ENCODE data around the gene BABAM1. TPM values are rescaled to one million over a fixed set of nuclear protein-coding genes. Genes with fewer than 3 reads are reported as not detected.

Gene BABAM1
- total and polyA plus RNA-seq, 2 of the 4 experiments (the other 2 are of a cell fraction) = 95.1 to 101 TPM

DNA sequence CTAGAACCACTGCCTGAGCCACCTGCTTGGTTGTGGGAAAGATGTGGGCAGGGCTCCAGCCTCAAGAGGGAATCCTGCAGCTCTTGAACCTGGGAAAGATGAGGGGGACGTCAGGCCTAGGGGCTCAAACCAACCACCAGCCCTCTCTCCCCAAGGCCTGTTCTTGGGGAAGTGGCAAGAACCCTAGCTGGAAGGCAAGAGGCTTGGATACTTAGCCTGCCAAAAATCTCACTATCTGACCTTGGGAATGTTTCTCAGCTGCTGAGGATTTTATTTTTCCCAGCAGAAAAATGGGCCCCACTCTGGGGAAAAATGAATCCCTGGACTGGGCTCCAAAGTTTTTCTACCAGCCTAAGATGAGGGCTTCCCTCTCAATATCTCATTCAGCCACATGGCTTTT, 7.3 kb upstream of the BABAM1 start:
- dilution Hi-C loops (cut with HindIII; ENCODE audit: low sequenced_read_pairs, unreplicated experiment) = no loop called here
- TF ChIP-seq RCOR1 (IDR thresholded peaks at IDR 0.05; ENCODE audit: insufficient replicate concordance, low read length) (no peak), MAFK (IDR thresholded peaks at IDR 0.05; ENCODE audit: low read depth, low read length) (no peak)

More for the DNA sequence above, 7.3 kb upstream of the BABAM1 start:
- Histone ChIP-seq H2AK5ac (ENCODE audit: low read depth, low read length) (no peak overlapping the region), H2BK20ac (ENCODE audit: low read depth, low read length) (no peak overlapping the region), H3K18ac (ENCODE audit: low read depth, low read length) (no peak overlapping the region), H3K4ac (ENCODE audit: low read depth, low read length) (no peak overlapping the region), H3K79me1 (ENCODE audit: low read depth in 1 of 2, low read length in 2 of 2) (no peaks in the 10 kb centered on the region; a peak in 1 of 4 replicates), H3K4me3 (ENCODE audit: insufficient read depth, low read depth, low read length) (no peak overlapping the region), H4K8ac (ENCODE audit: low read depth in 2 of 2, low read length in 2 of 2) (no peak overlapping the region), H3K9me1 (ENCODE audit: insufficient read depth, low read length) (peaks cover 4% of the 10 kb centered on the region), H3K27me3 (ENCODE audit: control insufficient read depth, insufficient read depth, low read length) (no peaks in the 10 kb centered on the region), H3K9me3 (ENCODE audit: control insufficient read depth, insufficient read depth, low read length) (peaks cover 10% of the 10 kb centered on the region), H3K27ac (ENCODE audit: insufficient read depth, low read length) (no peak overlapping the region), H2BK5ac (ENCODE audit: low read depth, low read length, poor library complexity, severe bottlenecking) (no peak overlapping the region), H4K20me1 (ENCODE audit: insufficient read depth, low read length) (0 out of 2 replicates have a peak, but pooled peaks cover 4% of the 10 kb centered on the region), H3K36me3 (ENCODE audit: control insufficient read depth, insufficient read depth, low read length) (no peaks in the 10 kb centered on the region), H3K9ac (ENCODE audit: low read depth, low read length) (no peak overlapping the region), H3K23ac (ENCODE audit: low read depth, low read length) (no peak overlapping the region), H4K91ac (ENCODE audit: insufficient read depth, low read depth, low read length) (no peak overlapping the region), H3K4me2 (ENCODE audit: low read depth, low read length) (no peak overlapping the region), H3K4me1 (ENCODE audit: control insufficient read depth, insufficient read depth, low read length) (no peaks in the 10 kb centered on the region), H3K56ac (ENCODE audit: extremely low read depth, insufficient read depth, low read length) (no peak overlapping the region), H2BK15ac (ENCODE audit: low read depth, low read length) (no peak overlapping the region), H2AFZ (replicated peaks; ENCODE audit: low read length, poor library complexity) (no peak overlapping the region), H2AK9ac (replicated peaks; ENCODE audit: low read depth, low read length, poor library complexity) (no peak overlapping the region), H4K5ac (ENCODE audit: low read depth, low read length) (no peak overlapping the region), H3K14ac (replicated peaks; ENCODE audit: low read depth, low read length) (no peak overlapping the region), H2BK120ac (ENCODE audit: low read depth, low read length) (no peak overlapping the region)
- POLR2A ChIA-PET (ENCODE audit: unreplicated experiment) = no interaction called here
- no TSS peak for BruUV-seq (replicated peaks)
- in situ Hi-C loops (cut with MboI; ENCODE audit: low sequenced_read_pairs) (no loop called here), intact Hi-C loops (cut with micrococcal nuclease) (no loop called here)
- ATAC-seq (ENCODE audit: low read depth) (no peak), DNase-seq (no peak)
- WGBS, 2 experiments (ENCODE audit: extremely low coverage in 2 of 2, insufficient read length in 1 of 2) = no CpG with 5 or more reads among the region's 1 CpG
- CTCF ChIA-PET = no interaction called here
